Loucy (cell line): ENCODE measurements around the gene YIPF1.
A peak's percentile ranks its signal among the peaks of the same experiment; 100 is the strongest.

ENCODE experiments used
- H2AFZ ChIP-seq: fragments of 200-600 bp; sonication (generic); 2 replicates; pipeline ENCODE4 v1.6.0; 2016; ENCODE audit warnings: antibody characterized with exemption, mild to moderate bottlenecking, low read length, moderate library complexity
- H3F3A ChIP-seq: fragments of 200-600 bp; 2 replicates; pipeline ENCODE4 v1.6.0; 2016; ENCODE audit warnings: antibody characterized with exemption, low read depth, mild to moderate bottlenecking
- H3K27me3 ChIP-seq: fragments of 200-600 bp; sonication (generic); 2 replicates; pipeline ENCODE4 v1.6.1; 2014; ENCODE audit warnings: low read length, mild to moderate bottlenecking; ENCODE audit not compliant: insufficient read depth, poor library complexity, severe bottlenecking
- H3K36me3 ChIP-seq: fragments of 200-600 bp; sonication (generic); 2 replicates; pipeline ENCODE4 v1.6.1; 2016; ENCODE audit warnings: low read length; ENCODE audit not compliant: insufficient read depth
- H3K4me1 ChIP-seq: fragments of 200-600 bp; sonication (generic); 2 replicates; pipeline ENCODE4 v1.5.1; 2014; ENCODE audit warnings: low read length, mild to moderate bottlenecking; ENCODE audit not compliant: insufficient read depth, poor library complexity, severe bottlenecking
- H3K4me2 ChIP-seq: fragments of 200-600 bp; sonication (generic); 2 replicates; pipeline ENCODE4 v1.6.0; 2014; ENCODE audit warnings: antibody characterized with exemption, low read length, low read depth, mild to moderate bottlenecking; ENCODE audit not compliant: poor library complexity, severe bottlenecking
- H3K4me3 ChIP-seq: fragments of 200-600 bp; sonication (generic); 2 replicates; pipeline ENCODE4 v1.5.1; 2014; ENCODE audit warnings: low read length, mild to moderate bottlenecking, mixed read lengths; ENCODE audit not compliant: poor library complexity, severe bottlenecking
- H3K79me2 ChIP-seq: fragments of 200-600 bp; sonication (generic); 2 replicates; pipeline ENCODE4 v1.6.1; 2014; ENCODE audit warnings: low read length; ENCODE audit not compliant: insufficient read depth
- H3K9ac ChIP-seq: fragments of 200-600 bp; sonication (generic); 2 replicates; pipeline ENCODE4 v1.6.0; 2014; ENCODE audit warnings: mild to moderate bottlenecking, low read depth, low read length, moderate library complexity; ENCODE audit not compliant: poor library complexity, severe bottlenecking
- H3K9me2 ChIP-seq: fragments of 200-600 bp; sonication (generic); replicated peaks from 2 replicates; pipeline ENCODE4 v1.6.1; 2016; ENCODE audit warnings: low read depth, low read length, mixed read lengths
- H3K9me3 ChIP-seq: fragments of 200-600 bp; sonication (generic); 2 replicates; pipeline ENCODE4 v1.6.1; 2014; ENCODE audit warnings: mild to moderate bottlenecking, antibody characterized with exemption, low read length, low read depth; ENCODE audit not compliant: insufficient read depth
- H4K20me1 ChIP-seq: fragments of 200-600 bp; sonication (generic); 2 replicates; pipeline ENCODE4 v1.6.0; 2014; ENCODE audit warnings: antibody characterized with exemption, low read length, mild to moderate bottlenecking; ENCODE audit not compliant: insufficient read depth, poor library complexity, severe bottlenecking
- CTCF ChIP-seq: fragments of 200-600 bp; sonication (generic); conservative IDR thresholded peaks from 2 replicates; pipeline ENCODE4 v1.5.1; 2014; ENCODE audit warnings: mild to moderate bottlenecking, antibody characterized with exemption, low read length
- EZH2phosphoT487 ChIP-seq: fragments of 200-600 bp; IDR thresholded peaks from 2 replicates; pipeline ENCODE4 v1.6.1; 2018; ENCODE audit warnings: antibody characterized with exemption, mild to moderate bottlenecking, moderate library complexity, borderline replicate concordance

YIPF1 gene

GRCh38 chr1:53835491-53835890 lies 54.1 kb downstream of the YIPF1 start:
- peak overlapping the region; percentile 70 for H3K4me2 ChIP-seq
- peaks cover 61% of the 10 kb centered on the region for H3K79me2 ChIP-seq
- H3K4me3 ChIP-seq: peak overlapping the region; percentile 96
- peaks cover 28% of the 10 kb centered on the region for H4K20me1 ChIP-seq
- no peak overlapping the region for H2AFZ ChIP-seq
- TF ChIP-seq EZH2phosphoT487 (no peak), CTCF (no peak)
- no peaks in the 10 kb centered on the region for H3K36me3 ChIP-seq
- H3K4me1 ChIP-seq: peaks cover 27% of the 10 kb centered on the region
- H3K9ac ChIP-seq: peak overlapping the region; percentile 56
- H3K9me3 ChIP-seq: no peaks in the 10 kb centered on the region
- H3F3A ChIP-seq: no peaks in the 10 kb centered on the region
- H3K27me3 ChIP-seq: peaks cover 4% of the 10 kb centered on the region
- no peaks in the 10 kb centered on the region for H3K9me2 ChIP-seq

GRCh38 chr1:53834776-53835175 lies 54.8 kb downstream of the YIPF1 start:
- no peak overlapping the region for H2AFZ ChIP-seq
- H4K20me1 ChIP-seq: peaks cover 28% of the 10 kb centered on the region
- H3K27me3 ChIP-seq: peaks cover 4% of the 10 kb centered on the region
- no peaks in the 10 kb centered on the region for H3F3A ChIP-seq
- peak overlapping the region; percentile 96 for H3K4me3 ChIP-seq
- peak overlapping the region; percentile 56 for H3K9ac ChIP-seq
- H3K9me2 ChIP-seq: no peaks in the 10 kb centered on the region
- H3K79me2 ChIP-seq: peaks cover 61% of the 10 kb centered on the region
- H3K36me3 ChIP-seq: peaks cover under 1% of the 10 kb centered on the region; the same call in 1 of the 2 replicates
- TF ChIP-seq EZH2phosphoT487 (no peak), CTCF (no peak)
- H3K9me3 ChIP-seq: no peaks in the 10 kb centered on the region
- peak overlapping the region; percentile 70 for H3K4me2 ChIP-seq
- H3K4me1 ChIP-seq: peaks cover 27% of the 10 kb centered on the region

GRCh38 chr1:53833393-53833792 lies 56.2 kb downstream of the YIPF1 start:
- H4K20me1 ChIP-seq: peaks cover 28% of the 10 kb centered on the region
- no peaks in the 10 kb centered on the region for H3K9me3 ChIP-seq
- no peaks in the 10 kb centered on the region for H3K9me2 ChIP-seq
- H3K4me1 ChIP-seq: peaks cover 27% of the 10 kb centered on the region
- no peak overlapping the region for H3K4me3 ChIP-seq
- H3K27me3 ChIP-seq: peaks cover 4% of the 10 kb centered on the region
- no peak overlapping the region for H3K9ac ChIP-seq
- peaks cover 61% of the 10 kb centered on the region for H3K79me2 ChIP-seq
- H3K36me3 ChIP-seq: peaks cover 10% of the 10 kb centered on the region; the same call in 1 of the 2 replicates
- no peak overlapping the region for H2AFZ ChIP-seq
- no peaks in the 10 kb centered on the region for H3F3A ChIP-seq
- no peak for TF ChIP-seq CTCF
- no peak for TF ChIP-seq EZH2phosphoT487
- H3K4me2 ChIP-seq: peak overlapping the region; percentile 70
